ENCODE measurements around the gene BRD7.

DNA sequence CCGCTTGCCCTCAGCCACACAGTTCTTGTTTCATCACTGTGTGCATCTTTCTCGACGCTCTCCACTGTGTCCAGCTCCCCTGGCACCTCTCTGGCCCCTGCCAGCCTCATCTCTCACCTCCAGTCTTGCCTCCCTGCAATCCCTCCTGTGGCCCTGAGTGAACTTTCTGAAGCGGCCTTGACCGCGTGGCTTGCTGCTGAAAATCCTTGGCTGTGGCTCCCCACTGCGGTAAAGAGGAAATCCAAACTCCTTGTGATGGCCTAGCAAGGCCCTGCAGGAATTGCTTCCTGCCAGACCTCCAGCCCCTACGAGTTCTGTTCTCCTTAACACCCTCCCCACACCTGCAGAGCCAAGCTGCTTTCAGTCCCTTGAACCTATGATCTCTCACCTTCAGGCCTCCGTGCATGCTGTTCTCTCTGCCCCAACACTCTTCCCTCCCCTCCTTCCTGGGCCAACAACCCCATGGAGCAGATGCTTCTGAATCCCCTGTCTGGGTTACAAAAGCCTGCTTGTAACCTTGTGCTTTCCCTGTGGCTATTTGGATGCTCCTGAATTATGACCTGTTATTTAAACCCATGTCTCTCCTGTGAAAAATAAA lies 33.6 kb upstream of the BRD7 start:
- TF ChIP-seq, protein P1, sequence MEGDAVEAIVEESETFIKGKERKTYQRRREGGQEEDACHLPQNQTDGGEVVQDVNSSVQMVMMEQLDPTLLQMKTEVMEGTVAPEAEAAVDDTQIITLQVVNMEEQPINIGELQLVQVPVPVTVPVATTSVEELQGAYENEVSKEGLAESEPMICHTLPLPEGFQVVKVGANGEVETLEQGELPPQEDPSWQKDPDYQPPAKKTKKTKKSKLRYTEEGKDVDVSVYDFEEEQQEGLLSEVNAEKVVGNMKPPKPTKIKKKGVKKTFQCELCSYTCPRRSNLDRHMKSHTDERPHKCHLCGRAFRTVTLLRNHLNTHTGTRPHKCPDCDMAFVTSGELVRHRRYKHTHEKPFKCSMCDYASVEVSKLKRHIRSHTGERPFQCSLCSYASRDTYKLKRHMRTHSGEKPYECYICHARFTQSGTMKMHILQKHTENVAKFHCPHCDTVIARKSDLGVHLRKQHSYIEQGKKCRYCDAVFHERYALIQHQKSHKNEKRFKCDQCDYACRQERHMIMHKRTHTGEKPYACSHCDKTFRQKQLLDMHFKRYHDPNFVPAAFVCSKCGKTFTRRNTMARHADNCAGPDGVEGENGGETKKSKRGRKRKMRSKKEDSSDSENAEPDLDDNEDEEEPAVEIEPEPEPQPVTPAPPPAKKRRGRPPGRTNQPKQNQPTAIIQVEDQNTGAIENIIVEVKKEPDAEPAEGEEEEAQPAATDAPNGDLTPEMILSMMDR (conservative IDR thresholded peaks at IDR 0.05; ENCODE audit: low read length), result no peak
- no peak for TF ChIP-seq EZH2phosphoT487 (IDR thresholded peaks at IDR 0.05; ENCODE audit: borderline replicate concordance)

Data from Loucy (cell line).